Spinal cord (tissue), 10 donors: ENCODE measurements around the gene RAPGEF3. TPM values are rescaled to one million over a fixed set of nuclear protein-coding genes. Genes with fewer than 3 reads are reported as not detected.

Experiments used
- DNase-seq, 6 donors: peaks; one replicate each; pipeline versions ENCODE4 v3.0.0 to v3.0.0-alpha.2; 2013 to 2015; ENCODE audit warnings: low spot score in 6 of 6, low read depth in 4 of 6
- H3K27ac ChIP-seq: one replicate; pipeline ENCODE4 v1.5.1; 2013; ENCODE audit warnings: low read depth, low read length, control low read depth
- H3K27me3 ChIP-seq: one replicate; pipeline ENCODE4 v1.6.1; 2013; ENCODE audit warnings: low read length; ENCODE audit not compliant: control insufficient read depth, insufficient read depth
- H3K36me3 ChIP-seq: one replicate; pipeline ENCODE4 v1.6.1; 2013; ENCODE audit warnings: low read length; ENCODE audit not compliant: control insufficient read depth, insufficient read depth
- H3K4me1 ChIP-seq: one replicate; pipeline ENCODE4 v1.6.1; 2013; ENCODE audit warnings: low read length; ENCODE audit not compliant: control insufficient read depth, insufficient read depth
- H3K4me3 ChIP-seq: one replicate; pipeline ENCODE4 v1.5.1; 2013; ENCODE audit warnings: low read depth, low read length, control low read depth
- H3K9me3 ChIP-seq: one replicate; pipeline ENCODE4 v1.6.1; 2013; ENCODE audit warnings: low read length; ENCODE audit not compliant: control insufficient read depth, insufficient read depth
- WGBS: methylation state at CpG from one replicate; pipeline ENCODE4 v1.1.5; 2013; ENCODE audit warnings: missing lambda C conversion rate; ENCODE audit not compliant: insufficient coverage; 5-methylcytosine and 5-hydroxymethylcytosine counted together
- polyA plus RNA-seq, 2 donors: library from polyadenylated mRNA; unstranded; fragments of 120-200 nt; gene quantifications; one replicate each; pipeline ENCODE4 v1.2.1, GENCODE V29; 2013; ENCODE audit not compliant: insufficient read length in 2 of 2
- total RNA-seq, 2 donors: library from RNA; depleted of rRNA in 1 of 2; stranded (reverse); fragments of 120-200 nt in 1 of 2; fragments of >200 nt in 1 of 2; gene quantifications; one replicate each; pipeline versions ENCODE4 v1.2.3 to v1.2.4, GENCODE V29; 2013 to 2014
- donor health status: healthy.

RAPGEF3 gene
- total and polyA plus RNA-seq, 4 donors, result 15.0 to 39.1 (median 21.2) TPM

- WGBS, result 0% methylated on average over 66 of the region's 66 CpGs
- peak; percentile 71 to 98 (median 90) for DNase-seq
- Histone ChIP-seq H3K27me3 (no peaks in the 10 kb centered on the region), H3K4me3 (peak within 1 kb of the TSS; percentile 73), H3K27ac (peak within 1 kb of the TSS; percentile 89), H3K36me3 (peaks cover 4% of the 10 kb centered on the region), H3K4me1 (peaks cover 8% of the 10 kb centered on the region), H3K9me3 (no peaks in the 10 kb centered on the region)
These were observed 52.9 kb downstream of the RAPGEF3 start, which contains the start of gene RPAP3 for GRCh38 chr12:47705566-47706425. Gene RPAP3 (minus strand): TSS chr12:47706030. CDS start chr12:47702840, 3,190 bp downstream.

GRCh38 chr12:47705229-47705565 lies 53.5 kb downstream of the RAPGEF3 start:
- 0% methylated on average over 5 of the region's 9 CpGs for WGBS

GRCh38 chr12:47704719-47705118 lies 54.0 kb downstream of the RAPGEF3 start:
- Histone ChIP-seq H3K4me1 (peaks cover 8% of the 10 kb centered on the region), H3K36me3 (peaks cover 4% of the 10 kb centered on the region), H3K27me3 (no peaks in the 10 kb centered on the region), H3K27ac (no peak overlapping the region), H3K9me3 (no peaks in the 10 kb centered on the region), H3K4me3 (peak overlapping the region; percentile 73)
- DNase-seq, result no peak
- WGBS, result 100% methylated on average over 3 of the region's 9 CpGs

More at GRCh38 chr12:47705229-47705565, 53.5 kb downstream of the RAPGEF3 start:
- DNase-seq, result no peak
- no peaks in the 10 kb centered on the region for H3K9me3 ChIP-seq
- H3K4me1 ChIP-seq, result peaks cover 8% of the 10 kb centered on the region
- no peak overlapping the region for H3K27ac ChIP-seq
- peaks cover 4% of the 10 kb centered on the region for H3K36me3 ChIP-seq
- H3K4me3 ChIP-seq, result peak overlapping the region; percentile 73
- no peaks in the 10 kb centered on the region for H3K27me3 ChIP-seq

- 100% methylated on average over 1 of the region's 2 CpGs for WGBS
- Histone ChIP-seq H3K9me3 (no peaks in the 10 kb centered on the region), H3K4me3 (no peak overlapping the region), H3K27me3 (no peaks in the 10 kb centered on the region), H3K27ac (no peak overlapping the region), H3K4me1 (peaks cover 8% of the 10 kb centered on the region), H3K36me3 (peaks cover 8% of the 10 kb centered on the region)
- DNase-seq, result no peak
These were observed 58.4 kb downstream of the RAPGEF3 start for GRCh38 chr12:47700263-47700662.

GRCh38 chr12:47698631-47699030 lies 60.0 kb downstream of the RAPGEF3 start:
- no peaks in the 10 kb centered on the region for H3K9me3 ChIP-seq
- DNase-seq, result no peak
- peaks cover 11% of the 10 kb centered on the region for H3K36me3 ChIP-seq
- H3K27ac ChIP-seq, result no peak overlapping the region
- WGBS, result 94% methylated on average over 2 of the region's 7 CpGs
- H3K27me3 ChIP-seq, result no peaks in the 10 kb centered on the region
- no peaks in the 10 kb centered on the region for H3K4me1 ChIP-seq
- no peak overlapping the region for H3K4me3 ChIP-seq

GRCh38 chr12:47698055-47698454 lies 60.6 kb downstream of the RAPGEF3 start:
- no peak overlapping the region for H3K4me3 ChIP-seq
- WGBS, result 80% methylated on average over 1 of the region's 4 CpGs
- H3K27me3 ChIP-seq, result no peaks in the 10 kb centered on the region

GRCh38 chr12:47689215-47689614 lies 69.5 kb downstream of the RAPGEF3 start:
- H3K9me3 ChIP-seq, result no peaks in the 10 kb centered on the region
- DNase-seq, result no peak
- no peaks in the 10 kb centered on the region for H3K4me1 ChIP-seq
- H3K4me3 ChIP-seq, result no peak overlapping the region
- H3K36me3 ChIP-seq, result peaks cover 16% of the 10 kb centered on the region
- 92% methylated on average over 2 of the region's 2 CpGs for WGBS
- H3K27me3 ChIP-seq, result no peaks in the 10 kb centered on the region
- H3K27ac ChIP-seq, result no peak overlapping the region

More at GRCh38 chr12:47698055-47698454, 60.6 kb downstream of the RAPGEF3 start:
- Histone ChIP-seq H3K36me3 (peaks cover 11% of the 10 kb centered on the region), H3K4me1 (no peaks in the 10 kb centered on the region), H3K27ac (no peak overlapping the region), H3K9me3 (no peaks in the 10 kb centered on the region)
- no peak for DNase-seq

GRCh38 chr12:47687636-47688035 lies 71.0 kb downstream of the RAPGEF3 start:
- Histone ChIP-seq H3K4me3 (no peak overlapping the region), H3K4me1 (no peaks in the 10 kb centered on the region), H3K36me3 (peaks cover 12% of the 10 kb centered on the region), H3K27ac (no peak overlapping the region), H3K27me3 (no peaks in the 10 kb centered on the region), H3K9me3 (no peaks in the 10 kb centered on the region)
- no CpG with 5 or more reads among the region's 3 CpGs for WGBS
- no peak for DNase-seq

GRCh38 chr12:47686645-47687240 lies 71.9 kb downstream of the RAPGEF3 start:
- DNase-seq, result peak in 4 of 6 donors; percentile 23 to 86 (median 49)
- H3K4me1 ChIP-seq, result no peaks in the 10 kb centered on the region
- WGBS, result no CpG with 5 or more reads among the region's 4 CpGs
- H3K27me3 ChIP-seq, result no peaks in the 10 kb centered on the region
- H3K36me3 ChIP-seq, result peaks cover 10% of the 10 kb centered on the region
- H3K9me3 ChIP-seq, result no peaks in the 10 kb centered on the region
- no peak overlapping the region for H3K27ac ChIP-seq
- H3K4me3 ChIP-seq, result no peak overlapping the region
